Stimulated activated CD4-positive, alpha-beta T cell treated with anti-CD3 and anti-CD28 coated beads, TNF-alpha, amount 100 ng/mL, for 24 hours (primary cell): Measurements from ENCODE around the gene SNX3.

Experiments used
- DNase-seq, 3 experiments: peaks; one replicate each; pipeline ENCODE4 v3.0.0-alpha.2; 2020; ENCODE audit warnings: low read depth in 3 of 3

The SNX3 gene

DNA sequence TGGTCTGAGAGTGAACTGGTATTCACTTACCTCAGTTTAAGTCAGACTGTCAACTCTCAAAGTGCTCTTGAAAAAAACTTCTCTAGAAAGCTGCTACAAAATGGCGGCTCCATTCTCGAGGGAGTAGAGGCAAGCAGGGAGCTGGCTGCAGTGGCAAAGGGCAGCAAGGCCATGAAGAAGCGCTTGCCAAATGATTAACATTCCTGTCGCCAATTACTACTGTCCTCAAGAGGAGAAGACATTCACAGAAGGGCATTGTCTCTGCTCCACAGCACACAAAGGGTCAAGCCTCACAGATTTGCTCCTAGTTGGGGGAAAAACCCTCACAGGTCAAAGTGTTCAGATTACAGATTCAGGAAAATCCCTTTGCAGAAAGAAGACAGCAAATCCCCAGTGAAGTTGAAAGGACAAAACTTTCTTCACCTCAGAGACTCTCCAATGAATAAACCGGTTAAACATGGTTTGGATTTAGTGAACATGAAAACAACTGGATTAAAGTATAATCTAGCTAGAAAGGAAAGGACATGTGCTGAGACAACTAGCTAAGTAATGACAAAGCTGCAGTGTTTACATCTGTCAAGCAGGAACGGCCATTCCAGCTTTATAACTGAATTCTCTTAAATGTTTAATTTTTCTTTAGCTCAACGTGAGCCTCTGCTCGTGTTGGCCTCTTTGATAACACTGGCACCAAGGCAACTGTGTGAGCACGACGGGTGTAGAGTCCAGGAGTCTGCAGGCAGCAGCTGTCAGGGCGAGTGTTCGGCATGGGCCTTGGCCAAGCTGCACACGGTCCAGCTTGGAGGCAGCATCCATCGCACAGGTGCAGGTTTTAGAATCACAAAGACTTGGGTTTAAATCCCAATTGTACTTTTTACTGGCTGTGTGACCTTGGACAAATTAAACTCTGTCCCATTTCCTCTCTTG, 57.4 kb downstream of the SNX3 start:
- no peak for DNase-seq

DNA sequence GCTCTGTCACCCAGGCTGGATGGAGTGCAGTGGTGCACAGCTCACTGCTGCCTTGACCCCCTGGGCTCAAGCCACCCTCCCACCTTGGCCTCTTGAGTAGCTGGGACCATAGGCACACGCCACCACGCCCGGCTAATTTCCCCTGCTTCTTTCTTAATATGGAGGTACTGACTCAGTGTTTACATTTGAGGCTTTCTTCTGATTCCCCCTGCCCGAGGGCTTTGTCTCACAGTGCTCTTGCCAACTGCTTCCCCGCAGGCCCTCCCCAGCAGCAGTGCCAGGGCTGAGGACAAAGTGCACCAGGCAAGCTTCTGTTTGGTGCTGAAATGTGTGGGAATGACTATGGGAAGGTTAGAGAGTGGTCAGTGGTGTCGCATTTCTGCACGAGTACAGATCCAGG, 60.2 kb downstream of the SNX3 start:
- DNase-seq = no peak

DNA sequence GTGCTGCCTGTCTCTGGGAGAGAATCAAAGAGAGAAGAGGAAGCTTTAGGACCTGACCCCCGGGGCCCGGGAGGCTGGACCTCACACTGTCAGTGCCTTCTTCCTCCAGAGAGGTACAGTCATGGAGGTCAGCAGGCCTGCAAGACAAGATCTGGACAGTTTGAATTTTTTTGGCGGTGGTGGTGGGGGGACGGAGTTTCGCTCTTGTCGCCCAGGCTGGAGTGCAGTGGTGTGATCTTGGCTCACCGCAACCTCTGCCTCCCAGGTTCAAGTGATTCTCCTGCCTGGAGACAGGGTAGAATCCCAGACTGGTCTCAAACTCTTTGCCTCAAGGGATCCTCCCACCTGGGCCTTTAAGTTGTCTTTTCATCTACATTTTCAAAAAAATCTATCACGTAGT, 60.7 kb downstream of the SNX3 start:
- no peak for DNase-seq

DNA sequence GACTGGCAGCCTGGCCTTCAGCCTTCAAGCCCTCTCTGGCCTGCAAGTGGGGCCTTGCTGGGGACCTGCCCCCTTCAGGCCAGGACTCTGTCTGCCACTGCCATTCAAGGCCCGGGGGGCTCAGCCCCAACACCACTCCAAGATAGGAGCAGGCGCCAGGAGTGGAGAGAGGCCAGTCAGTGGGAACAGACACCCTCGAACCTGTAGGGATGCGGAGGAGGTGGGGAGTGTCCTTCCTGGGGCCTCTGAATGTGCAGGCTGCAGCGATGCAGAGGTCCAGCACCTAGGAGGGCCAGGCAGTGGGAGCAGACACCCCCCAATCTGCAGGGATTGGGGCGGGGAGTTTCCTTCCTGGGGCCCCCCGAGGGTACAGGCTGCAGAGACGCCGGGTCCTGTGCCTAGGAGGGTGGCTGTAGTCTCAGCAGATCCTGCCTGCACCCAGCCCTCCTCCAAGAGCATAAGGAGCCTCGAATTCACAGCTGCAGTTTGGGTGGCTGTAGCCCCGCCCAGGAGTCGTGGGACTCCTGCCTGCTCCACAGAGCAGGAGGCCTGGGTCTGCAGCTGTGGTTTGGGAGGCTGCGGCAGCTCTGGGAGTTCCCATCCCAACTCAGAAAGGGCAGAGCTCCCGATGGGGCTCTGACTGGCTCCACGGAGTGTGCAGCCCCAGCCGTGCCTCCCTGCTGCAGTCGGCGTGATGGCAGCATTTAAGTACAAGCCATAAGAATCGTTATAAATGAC, 61.9 kb downstream of the SNX3 start:
- no peak for DNase-seq

DNA sequence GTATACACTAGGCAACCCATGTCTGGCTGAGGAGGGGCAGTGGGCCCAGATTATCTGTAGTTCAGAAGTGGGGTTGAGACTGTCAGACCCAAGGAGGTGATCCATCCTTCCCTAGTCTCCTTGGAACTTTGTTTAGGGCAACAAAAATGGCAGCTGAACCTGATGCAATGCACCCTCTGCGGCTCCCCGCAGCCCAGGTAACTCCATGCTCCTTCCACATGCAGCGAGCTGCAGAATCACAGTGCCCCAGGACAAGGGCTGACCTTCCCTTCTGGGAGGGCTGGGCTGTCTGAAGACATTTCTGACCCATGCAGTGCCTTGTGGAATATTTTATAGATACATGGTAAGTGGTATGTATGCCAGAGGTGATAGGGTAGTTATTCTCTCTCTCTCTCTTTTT, 65.6 kb downstream of the SNX3 start:
- DNase-seq = no peak

DNA sequence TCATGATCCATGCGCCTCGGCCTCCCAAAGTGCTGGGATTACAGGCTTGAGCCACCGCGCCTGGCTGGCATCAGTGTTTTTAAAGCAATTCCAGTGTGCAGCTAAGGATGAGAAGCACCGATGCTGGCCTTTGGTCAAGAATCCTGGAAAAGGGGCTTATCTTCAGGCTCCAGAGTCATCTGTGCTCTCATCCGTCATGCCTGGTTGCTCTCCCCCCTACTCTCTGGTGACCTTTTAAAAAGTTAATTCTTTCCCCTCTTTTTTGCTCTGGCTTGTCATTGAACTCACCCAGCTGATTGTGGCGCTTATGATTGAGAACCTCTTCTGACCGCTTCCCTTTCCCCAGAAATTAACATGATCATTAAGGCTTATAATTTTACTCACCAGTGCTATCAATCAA, 66.3 kb downstream of the SNX3 start:
- DNase-seq = no peak

DNA sequence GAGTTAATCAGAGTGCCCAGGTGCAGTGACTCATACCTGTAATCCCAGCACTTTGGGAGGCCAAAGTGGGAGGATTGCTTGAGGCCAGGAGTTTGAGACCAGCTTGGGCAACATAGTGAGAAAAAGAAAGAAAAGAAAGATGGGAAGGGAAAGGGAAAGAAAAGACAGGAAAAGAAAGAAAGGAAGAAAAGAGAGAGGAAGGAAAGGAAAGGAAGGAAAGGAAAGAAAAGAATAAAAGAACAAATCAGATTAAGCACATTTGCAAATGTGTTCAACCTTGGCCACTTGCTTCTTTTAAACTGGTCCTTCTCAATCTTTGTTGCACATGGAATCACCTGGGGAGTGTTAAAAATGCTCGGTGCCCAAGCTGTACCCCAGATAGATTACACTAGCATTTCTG, 67.0 kb downstream of the SNX3 start:
- DNase-seq = no peak

DNA sequence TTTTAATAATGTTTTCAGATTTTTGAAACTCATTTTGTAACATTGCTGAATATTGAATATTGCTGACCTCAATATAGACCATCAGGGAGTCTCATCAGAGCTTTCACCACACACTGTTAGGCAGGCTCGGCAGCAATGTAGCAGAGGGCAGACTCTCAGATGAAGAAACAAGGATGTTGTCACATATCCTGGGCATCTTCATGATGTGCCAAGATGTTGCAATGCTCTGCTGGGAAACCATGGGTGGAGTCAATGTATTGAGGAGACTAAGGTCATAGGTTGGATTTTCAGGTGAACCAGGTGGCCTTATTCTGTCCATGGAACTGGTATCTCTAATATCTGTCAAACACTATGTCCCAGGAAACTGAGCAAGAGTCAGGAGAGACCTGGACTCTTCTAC, 67.7 kb downstream of the SNX3 start:
- DNase-seq = no peak

DNA sequence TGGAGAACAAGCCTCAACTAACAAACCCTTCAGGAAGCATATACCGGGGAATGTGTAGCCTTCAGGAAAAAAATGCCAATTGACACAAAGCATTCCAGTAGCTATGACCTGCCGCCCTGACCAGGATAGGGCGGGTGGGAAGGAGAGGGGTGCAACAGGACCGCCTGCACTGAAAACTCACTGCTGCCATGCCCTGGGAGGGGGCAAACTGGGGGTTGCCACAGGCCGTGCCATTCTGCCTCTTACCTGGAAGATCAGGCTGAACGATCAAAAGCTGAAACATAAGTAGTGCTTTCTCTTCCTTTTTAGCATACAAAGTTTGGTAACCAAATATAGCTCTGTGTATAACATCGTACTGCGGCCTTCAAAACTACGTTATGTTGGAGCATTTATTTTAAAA, 73.3 kb downstream of the SNX3 start:
- no peak for DNase-seq

DNA sequence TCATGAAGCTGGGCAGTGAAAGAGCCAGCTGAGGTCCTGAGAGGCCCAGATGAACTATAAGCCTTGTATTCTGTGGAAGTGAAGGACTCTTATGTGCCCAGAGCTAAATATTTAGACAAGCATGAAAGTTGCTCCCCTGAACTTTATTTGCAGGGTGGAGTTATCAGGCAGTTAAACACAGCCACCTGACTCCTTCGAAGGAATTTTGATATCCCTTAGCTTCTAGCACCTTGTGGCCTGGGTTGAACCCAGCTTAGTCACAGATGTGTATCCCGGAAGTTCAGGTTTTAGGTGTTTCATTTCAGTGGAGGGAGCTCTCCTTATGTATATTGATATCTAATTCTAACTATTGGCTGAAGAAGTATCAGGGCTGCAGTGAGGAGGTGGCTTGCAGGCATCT, 74.6 kb downstream of the SNX3 start:
- DNase-seq = no peak

DNA sequence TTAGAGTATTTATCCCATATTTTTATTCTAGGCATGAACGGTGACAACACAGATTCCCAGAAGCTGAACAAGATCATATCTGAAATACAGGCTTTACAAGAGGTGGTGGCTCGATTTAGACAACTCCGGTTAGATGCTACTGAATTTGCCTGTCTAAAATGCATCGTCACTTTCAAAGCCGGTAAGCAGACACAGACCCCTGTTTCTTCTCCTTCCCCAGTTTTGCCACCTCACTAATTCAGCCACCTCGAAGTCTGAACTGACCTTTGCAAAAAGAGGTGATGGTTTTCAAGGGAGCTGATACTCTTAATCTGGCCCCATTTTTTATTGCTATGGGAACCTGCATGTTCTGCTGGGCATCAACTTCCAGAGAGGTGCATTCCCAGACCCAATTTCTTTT, 80.1 kb downstream of the SNX3 start:
- DNase-seq = no peak

DNA sequence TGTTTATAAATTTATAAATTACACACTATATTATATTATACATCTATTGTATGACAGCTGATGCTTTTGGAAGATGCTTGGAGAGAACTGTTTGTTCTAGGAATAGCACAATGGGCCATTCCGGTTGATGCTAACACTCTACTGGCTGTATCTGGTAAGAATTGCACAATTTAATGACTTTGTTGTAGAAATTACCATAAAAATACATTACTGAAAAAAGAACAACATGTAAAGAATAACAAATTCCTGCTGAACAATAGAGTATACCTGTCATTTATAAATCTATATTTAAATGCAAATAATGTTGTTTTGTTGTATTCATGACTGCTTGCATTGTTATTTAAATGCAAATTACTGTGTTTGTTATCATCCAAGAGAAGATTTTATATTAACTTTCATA, 80.6 kb downstream of the SNX3 start:
- no peak for DNase-seq

DNA sequence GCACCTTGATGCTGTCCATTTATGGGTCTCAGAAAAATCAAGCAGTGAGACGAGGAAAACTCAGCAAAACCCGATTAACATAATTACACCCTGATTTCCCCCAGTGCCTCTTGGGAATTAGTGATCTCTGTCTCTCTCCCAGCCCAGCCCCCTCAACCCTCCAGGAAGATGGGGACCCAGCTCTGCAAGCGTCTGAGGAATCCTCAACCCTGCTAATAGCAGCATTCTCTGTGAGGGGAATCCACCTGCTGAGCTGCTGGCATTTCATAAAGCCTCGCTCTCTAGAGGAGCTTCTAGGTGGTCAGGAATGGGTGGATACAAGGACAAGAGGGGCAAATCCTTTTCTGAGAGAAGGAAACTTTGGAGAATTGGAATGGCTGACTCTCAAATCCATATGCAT, 81.1 kb downstream of the SNX3 start:
- no peak for DNase-seq

DNA sequence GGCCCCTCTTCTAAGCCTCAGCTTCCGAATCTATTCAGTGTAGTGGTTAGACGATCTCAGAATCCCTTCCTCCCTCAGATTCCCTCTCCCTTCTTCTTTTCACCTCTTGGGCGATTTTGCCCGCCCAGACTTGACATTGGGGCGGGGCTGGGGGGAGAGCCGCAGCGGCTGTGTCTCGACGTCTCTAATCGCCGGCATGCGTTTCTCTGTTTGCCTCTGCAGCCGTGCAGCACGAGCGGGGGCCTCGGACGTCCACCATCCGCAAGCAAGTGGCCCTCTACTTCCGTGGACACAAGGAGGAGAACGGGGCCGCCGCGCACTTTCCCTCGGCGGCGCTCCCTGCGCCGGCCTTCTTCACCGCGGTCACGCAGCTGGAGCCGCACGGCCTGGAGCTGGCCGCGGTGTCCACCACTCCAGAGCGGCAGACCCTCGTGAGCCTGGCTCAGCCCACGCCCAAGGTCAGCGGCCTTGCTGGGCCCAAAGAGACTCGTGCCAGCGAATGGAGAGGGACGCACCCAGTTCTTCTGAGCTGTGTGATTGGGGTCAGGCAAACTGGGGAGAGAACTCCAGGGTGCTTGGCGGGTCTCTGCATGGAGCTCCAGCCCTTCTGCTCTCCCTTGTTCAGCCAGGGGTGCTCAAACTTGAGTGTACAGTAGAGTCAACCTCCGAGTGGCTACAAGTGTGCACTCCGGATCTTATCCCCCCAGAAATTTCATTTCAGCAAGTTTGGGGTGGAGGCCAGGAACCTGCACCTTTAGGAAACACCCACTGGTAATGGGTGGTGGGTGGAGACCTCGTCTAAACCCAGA, 84.4 kb downstream of the SNX3 start:
- no peak for DNase-seq

DNA sequence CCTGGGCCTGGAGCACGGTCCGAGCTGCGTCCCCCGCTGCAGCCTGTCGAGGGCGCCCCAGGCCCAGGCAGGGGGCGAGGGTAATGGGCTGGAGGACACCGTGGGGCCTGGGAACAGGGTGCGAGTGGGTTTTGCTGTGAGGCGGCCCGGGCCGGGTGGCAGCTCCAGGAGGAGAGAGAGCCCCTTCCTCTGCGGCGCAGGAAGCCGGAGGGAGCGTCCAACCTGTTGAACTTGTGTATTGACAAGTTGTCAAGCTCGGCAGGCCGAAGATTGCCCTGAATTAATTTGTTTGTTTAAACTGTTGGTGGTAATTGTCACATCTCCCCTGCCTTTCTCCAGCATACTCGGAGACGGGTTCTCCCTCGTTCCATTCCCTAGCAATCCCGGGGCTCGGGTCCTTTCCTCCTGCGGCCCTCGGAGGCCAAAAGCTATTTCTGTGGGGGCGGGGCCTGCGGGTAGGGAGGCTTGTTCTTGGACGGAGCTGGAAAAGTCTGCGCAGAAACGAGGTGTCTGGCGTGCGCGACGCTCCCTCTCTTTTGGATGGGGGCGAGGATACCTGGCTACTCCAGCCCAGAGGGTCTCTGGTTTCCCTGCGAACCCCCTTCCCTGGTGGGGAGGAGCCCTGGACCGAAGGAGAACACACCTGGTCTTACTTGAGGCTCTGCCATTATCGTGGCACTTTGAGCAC, 85.1 kb downstream of the SNX3 start:
- no peak for DNase-seq

DNA sequence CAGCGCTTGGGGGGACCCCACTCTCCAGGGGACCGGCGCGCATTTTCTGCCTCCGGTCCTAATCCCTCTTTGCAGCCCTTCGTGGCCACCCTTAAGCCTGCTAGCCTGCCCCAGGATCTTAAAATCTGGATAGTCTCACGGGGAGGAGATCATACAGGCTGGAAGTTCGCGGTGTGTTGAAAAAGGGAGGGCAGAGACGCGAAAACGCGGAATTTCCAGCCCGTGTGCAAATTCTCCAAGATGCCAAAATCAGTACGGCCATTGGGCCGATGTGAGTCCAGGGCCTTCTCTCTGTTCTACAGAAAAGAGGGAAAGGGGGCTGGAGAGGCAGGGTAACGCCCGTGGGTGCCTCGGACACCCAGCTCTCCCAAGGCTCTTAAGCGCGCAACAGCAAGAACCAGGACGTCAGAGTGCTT, 85.7 kb downstream of the SNX3 start:
- DNase-seq = no peak

DNA sequence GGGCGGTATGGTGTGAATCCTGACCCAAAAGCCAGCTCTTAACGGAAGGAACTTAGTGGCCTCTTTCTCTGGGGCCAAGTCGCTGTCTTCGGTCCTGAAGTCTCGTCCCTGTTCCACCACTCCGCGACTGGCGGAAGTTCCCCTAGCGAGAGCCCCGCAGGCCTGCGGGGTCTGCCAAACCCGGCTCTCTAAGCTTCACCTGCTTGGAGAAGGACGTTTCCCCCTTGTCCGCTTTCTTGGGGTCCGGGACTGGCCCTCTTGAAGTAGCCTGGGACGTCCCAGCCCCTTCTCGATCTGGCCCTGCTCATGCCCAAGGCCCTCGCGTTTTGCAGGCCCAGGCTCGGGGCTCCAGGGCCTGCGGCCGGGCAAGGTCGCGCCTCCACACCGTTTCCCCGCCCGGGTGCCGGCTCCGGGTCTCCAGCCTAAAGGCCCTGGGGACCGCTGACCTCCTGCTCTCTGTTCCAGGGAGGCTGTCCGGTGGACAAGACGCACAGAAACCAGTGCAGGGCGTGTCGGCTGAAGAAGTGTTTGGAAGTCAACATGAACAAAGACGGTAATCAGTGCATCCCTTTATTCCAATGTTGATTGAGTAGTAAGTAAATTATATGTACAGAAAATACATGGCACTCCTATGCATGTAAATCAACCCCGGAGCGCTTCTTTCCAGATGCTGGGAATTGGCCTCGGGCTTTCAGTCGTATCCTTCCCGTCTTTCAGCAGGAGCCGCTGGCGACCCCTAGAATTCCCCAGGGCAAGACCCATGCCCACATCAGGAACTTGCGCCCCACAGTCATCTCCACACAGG, 86.3 kb downstream of the SNX3 start:
- no peak for DNase-seq

DNA sequence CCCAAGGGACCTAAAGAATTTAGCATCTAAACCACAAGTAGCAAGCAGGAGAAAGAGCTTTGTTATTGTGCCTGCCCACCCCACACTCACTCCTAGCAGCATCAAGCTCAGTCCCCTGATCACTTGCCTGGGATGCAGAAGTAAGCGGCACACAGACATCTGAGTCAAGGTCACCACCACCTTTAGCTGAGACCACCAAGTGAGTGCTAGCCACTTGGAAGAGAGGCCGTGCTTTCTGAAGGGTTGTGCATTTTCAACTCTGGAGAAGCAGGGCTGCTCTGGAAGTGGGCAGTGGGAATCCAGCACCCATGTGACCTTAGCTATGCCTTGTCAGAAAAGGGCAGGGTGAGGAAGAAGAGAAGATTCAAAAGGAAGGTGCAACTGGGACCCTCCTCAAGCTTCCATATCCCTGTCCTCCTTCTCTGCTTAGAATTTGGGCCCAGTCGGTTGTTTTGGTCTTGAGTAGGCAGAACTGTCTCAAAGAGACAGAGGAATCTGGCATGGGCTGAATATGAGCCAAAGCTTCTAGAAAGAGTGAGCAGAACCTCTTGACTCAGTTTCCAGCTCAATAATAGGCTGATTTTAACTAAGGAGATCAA, 88.8 kb downstream of the SNX3 start:
- no peak for DNase-seq

DNA sequence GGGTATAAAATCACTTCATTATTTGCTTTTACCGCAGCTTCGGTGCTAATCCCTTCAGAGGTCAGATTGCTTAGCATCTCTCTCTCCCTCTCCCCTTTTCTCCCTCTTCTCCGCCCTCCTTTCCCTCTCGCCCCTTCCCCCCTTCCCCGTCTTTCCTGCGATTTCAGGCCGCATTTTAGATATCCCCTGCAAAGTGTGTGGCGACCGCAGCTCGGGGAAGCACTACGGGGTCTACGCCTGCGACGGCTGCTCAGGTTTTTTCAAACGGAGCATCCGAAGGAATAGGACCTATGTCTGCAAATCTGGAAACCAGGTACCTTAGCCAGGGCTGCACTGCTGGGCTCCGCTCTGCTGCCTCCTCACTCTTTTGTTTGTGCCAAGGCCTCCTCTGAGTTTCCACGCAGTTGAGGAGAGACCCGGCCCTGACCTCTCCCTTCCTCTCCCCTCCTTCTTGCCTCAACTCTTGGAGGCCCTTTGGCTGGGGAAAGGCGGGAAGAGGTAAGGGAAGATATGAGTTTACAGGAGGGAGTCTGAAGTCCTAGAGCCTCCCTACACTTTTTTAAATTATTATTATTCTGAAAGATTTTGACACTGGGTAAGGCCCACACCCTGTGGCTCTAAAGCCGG, 89.4 kb downstream of the SNX3 start:
- no peak for DNase-seq
